ENCODE data around the gene GDF11. TPM values are rescaled to one million over a fixed set of nuclear protein-coding genes. Genes with fewer than 3 reads are reported as not detected.
A peak's percentile ranks its signal among the peaks of the same experiment; 100 is the strongest.

GDF11 gene
- total RNA-seq, 1 donor from 2014 or later: 11.6 TPM

- Mint-ChIP-seq H3K4me1 (ENCODE audit: unreplicated experiment) (peaks cover 16% of the 10 kb centered on the region), H3K9me3 (ENCODE audit: unreplicated experiment) (no peaks in the 10 kb centered on the region), H3K27ac (ENCODE audit: unreplicated experiment) (no peak overlapping the region), H3K27me3 (ENCODE audit: unreplicated experiment) (peaks cover 36% of the 10 kb centered on the region), H3K4me3 (ENCODE audit: unreplicated experiment) (peak overlapping the region; percentile 76), H3K36me3 (ENCODE audit: unreplicated experiment) (peaks cover 3% of the 10 kb centered on the region)
- DNase-seq (ENCODE audit: extremely low spot score, unreplicated experiment): no peak
- no peak for TF ChIP-seq CTCF (IDR thresholded peaks at IDR 0.05)
Measured at GRCh38 chr12:55707219-55707671, 35.7 kb upstream of the GDF11 start.

- no peak for TF ChIP-seq CTCF (IDR thresholded peaks at IDR 0.05)
- Mint-ChIP-seq H3K27me3 (ENCODE audit: unreplicated experiment) (peaks cover 39% of the 10 kb centered on the region), H3K36me3 (ENCODE audit: unreplicated experiment) (peaks cover 3% of the 10 kb centered on the region), H3K27ac (ENCODE audit: unreplicated experiment) (no peak within 1 kb of the TSS), H3K4me1 (ENCODE audit: unreplicated experiment) (peaks cover 16% of the 10 kb centered on the region), H3K4me3 (ENCODE audit: unreplicated experiment) (peak within 1 kb of the TSS; percentile 76), H3K9me3 (ENCODE audit: unreplicated experiment) (no peaks in the 10 kb centered on the region)
- DNase-seq (ENCODE audit: extremely low spot score, unreplicated experiment): no peak
Measured at GRCh38 chr12:55707841-55708694, 34.9 kb upstream of the GDF11 start, which contains the start of gene ITGA7. ITGA7 (minus strand) TSS chr12:55707904; CDS start chr12:55707682, 222 bp downstream.

- Mint-ChIP-seq H3K27ac (ENCODE audit: unreplicated experiment) (no peak overlapping the region), H3K9me3 (ENCODE audit: unreplicated experiment) (no peaks in the 10 kb centered on the region), H3K4me1 (ENCODE audit: unreplicated experiment) (peaks cover 16% of the 10 kb centered on the region), H3K36me3 (ENCODE audit: unreplicated experiment) (peaks cover 3% of the 10 kb centered on the region), H3K4me3 (ENCODE audit: unreplicated experiment) (peak overlapping the region; percentile 76), H3K27me3 (ENCODE audit: unreplicated experiment) (peaks cover 40% of the 10 kb centered on the region)
- no peak for DNase-seq (ENCODE audit: extremely low spot score, unreplicated experiment)
- TF ChIP-seq CTCF (IDR thresholded peaks at IDR 0.05): no peak
Measured at GRCh38 chr12:55708695-55709233, 34.2 kb upstream of the GDF11 start.

GRCh38 chr12:55711786-55712553 is 31.0 kb upstream of the GDF11 start:
- TF ChIP-seq CTCF (IDR thresholded peaks at IDR 0.05): no peak
- DNase-seq (ENCODE audit: extremely low spot score, unreplicated experiment): no peak
- Mint-ChIP-seq H3K36me3 (ENCODE audit: unreplicated experiment) (no peaks in the 10 kb centered on the region), H3K9me3 (ENCODE audit: unreplicated experiment) (no peaks in the 10 kb centered on the region), H3K4me3 (ENCODE audit: unreplicated experiment) (no peak overlapping the region), H3K4me1 (ENCODE audit: unreplicated experiment) (peaks cover 26% of the 10 kb centered on the region), H3K27ac (ENCODE audit: unreplicated experiment) (no peak overlapping the region), H3K27me3 (ENCODE audit: unreplicated experiment) (peaks cover 34% of the 10 kb centered on the region)

All from osteocyte (in vitro differentiated cells).